Heart right ventricle (tissue), 16 donors: ENCODE measurements around the gene GGT6. TPM values are rescaled to one million over a fixed set of nuclear protein-coding genes. Genes with fewer than 3 reads are reported as not detected.

Experiments
- ATAC-seq, 8 donors: fragments of 200-7000 bp; cut with Tn5 transposase; one replicate each; pipeline ENCODE4 v1.9.1; 2020; ENCODE audit warnings: mild to moderate bottlenecking in 8 of 8, moderate library complexity in 8 of 8, moderate number of reproducible peaks in 1 of 8
- DNase-seq, 2 donors: peaks; one replicate each; pipeline ENCODE4 v3.0.0-alpha.2; 2020
- H3K27ac ChIP-seq, 10 donors: fragments of 200-600 bp; sonication (generic) in 2 of 10; one replicate each; pipeline versions ENCODE4 v1.5.0 to v1.8.0; 2020 to 2022; ENCODE audit warnings: mild to moderate bottlenecking in 3 of 10
- H3K27me3 ChIP-seq, 7 donors: fragments of 200-600 bp; one replicate each; pipeline ENCODE4 v1.8.0; 2021 to 2022; ENCODE audit warnings: mild to moderate bottlenecking in 2 of 7
- H3K36me3 ChIP-seq, 9 donors: fragments of 200-600 bp; sonication (generic) in 1 of 9; one replicate each; pipeline versions ENCODE4 v1.5.0 to v1.8.0; 2020 to 2022; ENCODE audit warnings: mild to moderate bottlenecking in 2 of 9
- H3K4me1 ChIP-seq, 9 donors: fragments of 200-600 bp; sonication (generic) in 1 of 9; one replicate each; pipeline versions ENCODE4 v1.5.0 to v1.8.0; 2020 to 2022; ENCODE audit warnings: mild to moderate bottlenecking in 4 of 9
- H3K4me3 ChIP-seq, 10 donors: fragments of 200-600 bp; sonication (generic) in 2 of 10; one replicate each; pipeline versions ENCODE4 v1.5.0 to v1.8.0; 2020 to 2022; ENCODE audit warnings: mild to moderate bottlenecking in 7 of 10, moderate library complexity in 2 of 10
- H3K9me3 ChIP-seq, 11 donors: fragments of 200-600 bp in 10 of 11; sonication (generic) in 2 of 11; one replicate each; pipeline versions ENCODE4 v1.5.0 to v1.8.0; 2013 to 2022; ENCODE audit warnings: mild to moderate bottlenecking in 2 of 11, control low read depth in 1 of 11, moderate library complexity in 1 of 11
- WGBS, 2 donors: extraction: QIAGEN DNeasy Blood & Tissue Kit; methylation state at CpG; one replicate each; pipeline ENCODE4 v1.1.7; 2013; ENCODE audit warnings: inconsistent platforms in 1 of 2; 5-methylcytosine and 5-hydroxymethylcytosine counted together
- intact Hi-C, 10 donors: fragments of 100-400 bp; cut with DNase I; formaldehyde crosslinking; loops; one replicate each; pipeline versions ENCODE4 v1.11.1 to v1.14.2; 2022
- polyA plus RNA-seq, 2 donors: library from polyadenylated mRNA; stranded (reverse); fragments of 200-250 nt; gene quantifications; one replicate each; pipeline ENCODE4 v1.2.3, GENCODE V29; 2013
- total RNA-seq, 10 donors: library from RNA; stranded (reverse); fragmentation: NEBNext Ultra II Directional in 3 of 10; extraction: Animal tissue kit (Norgen Biotek cat#: 25700) in 3 of 10; gene quantifications; one replicate each; pipeline versions ENCODE4 v1.2.1 to v1.2.4, GENCODE V29; 2021 to 2023
- TF ChIP-seq, protein P1 (sequence below), 9 donors: fragments of 200-600 bp; sonication (generic) in 2 of 9; IDR thresholded peaks; one replicate each; pipeline versions ENCODE4 v1.5.0 to v1.8.0; 2021 to 2022; ENCODE audit warnings: antibody characterized with exemption in 9 of 9, mild to moderate bottlenecking in 5 of 9, moderate library complexity in 1 of 9
- donor health status: Arrhythmogenic right ventricular cardiomyopathy.
- donor health status: ischemic (EF 13 %, LVEDD 7.1; RV severe dilation, severe dysfunction).
- donor health status: healthy with polysubstance abuse.
- donor health status: DM: no; HTN: yes; CAD: no.
- donor health status: DM: no; HTN: no; CAD: no.
- donor health status: ischemic (EF 25% LVEDD 6.9; RV normal size, moderate dysfunction).
- donor health status: ischemic (EF 25% LVEDD 5.7; RV mildly dilated, moderate dysfunction).
- donor health status: healthy.
- donor health status: DM: yes; HTN: yes; CAD: no.
- donor health status: Ischemic cardiomyopathy.
- donor health status: ischemic (EF 35%, LVEDD 5.7; RV mildly dilated, moderate dysfunction).
- donor health status: nonischemic (EF 11% LVEDD 7.7; RV severe dilation, severe dysfunction).
- donor health status: DM: yes; HTN: yes; CAD: no.
- donor health status: PGD.
- donor health status: ischemic (EF 29% LVEDD 5.4; RV normal size, mild dysfunction).
- donor health status: nonischemic (EF 23%, LVEDD 6.1; RV moderate dilation, normal function).

Gene GGT6
- total and polyA plus RNA-seq, 12 donors = 0.03 to 0.19 (median 0.12) TPM; not detected in 6

DNA sequence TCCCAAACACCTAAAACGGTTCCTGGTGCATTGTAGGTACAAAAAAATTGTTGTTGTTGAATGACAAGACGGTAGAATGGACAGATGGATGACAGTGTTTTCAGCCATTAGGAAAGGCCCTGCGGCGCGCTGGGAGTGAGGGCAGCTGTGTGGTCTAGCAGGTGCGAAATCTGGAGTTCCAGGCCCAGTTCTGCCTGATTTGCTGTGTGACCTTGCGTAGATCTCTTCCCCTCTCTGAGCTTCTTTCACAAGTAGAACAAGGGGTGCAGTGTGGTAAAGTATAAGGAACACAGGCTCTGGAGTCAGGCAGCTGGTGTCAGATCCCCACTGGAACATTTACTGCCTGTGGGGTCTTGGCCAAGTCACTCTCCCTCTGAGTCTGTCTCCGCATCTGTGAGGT, 36.4 kb downstream of the GGT6 start:
- 84 to 98% methylated on average over 8 of the region's 8 CpGs for WGBS, 2 donors
- Histone ChIP-seq H3K27ac (peak overlapping the region in 3 of 10 donors; percentile 9 to 96 (median 84)), H3K4me1 (peaks cover 13 to 75% (median 46%) of the 10 kb centered on the region in 9 donors), H3K9me3 (no peaks in the 10 kb centered on the region), H3K27me3 (no peaks in the 10 kb centered on the region), H3K4me3 (no peak overlapping the region), H3K36me3 (peaks cover 0 to 8% (median 0%) of the 10 kb centered on the region in 9 donors)
- TF ChIP-seq, protein P1, sequence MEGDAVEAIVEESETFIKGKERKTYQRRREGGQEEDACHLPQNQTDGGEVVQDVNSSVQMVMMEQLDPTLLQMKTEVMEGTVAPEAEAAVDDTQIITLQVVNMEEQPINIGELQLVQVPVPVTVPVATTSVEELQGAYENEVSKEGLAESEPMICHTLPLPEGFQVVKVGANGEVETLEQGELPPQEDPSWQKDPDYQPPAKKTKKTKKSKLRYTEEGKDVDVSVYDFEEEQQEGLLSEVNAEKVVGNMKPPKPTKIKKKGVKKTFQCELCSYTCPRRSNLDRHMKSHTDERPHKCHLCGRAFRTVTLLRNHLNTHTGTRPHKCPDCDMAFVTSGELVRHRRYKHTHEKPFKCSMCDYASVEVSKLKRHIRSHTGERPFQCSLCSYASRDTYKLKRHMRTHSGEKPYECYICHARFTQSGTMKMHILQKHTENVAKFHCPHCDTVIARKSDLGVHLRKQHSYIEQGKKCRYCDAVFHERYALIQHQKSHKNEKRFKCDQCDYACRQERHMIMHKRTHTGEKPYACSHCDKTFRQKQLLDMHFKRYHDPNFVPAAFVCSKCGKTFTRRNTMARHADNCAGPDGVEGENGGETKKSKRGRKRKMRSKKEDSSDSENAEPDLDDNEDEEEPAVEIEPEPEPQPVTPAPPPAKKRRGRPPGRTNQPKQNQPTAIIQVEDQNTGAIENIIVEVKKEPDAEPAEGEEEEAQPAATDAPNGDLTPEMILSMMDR (IDR thresholded peaks at IDR 0.05) = no peak
- DNase-seq (no peak), ATAC-seq (no peak)
- intact Hi-C loops = no loop called here

- Histone ChIP-seq H3K9me3 (peaks cover 0 to 2% (median 0%) of the 10 kb centered on the region in 11 donors), H3K27me3 (no peaks in the 10 kb centered on the region), H3K4me3 (no peak overlapping the region), H3K36me3 (peaks cover 0 to 8% (median 0%) of the 10 kb centered on the region in 9 donors), H3K4me1 (peaks cover 14 to 70% (median 47%) of the 10 kb centered on the region in 9 donors), H3K27ac (peak overlapping the region; percentile 7 to 96 (median 86))
- WGBS, 2 donors = 69 to 72% methylated on average over 6 of the region's 6 CpGs
- TF ChIP-seq, protein P1 (IDR thresholded peaks at IDR 0.05) = no peak
- intact Hi-C loops = loop anchor here in 1 of 10 donors (1.0 kb wide), 1 partner anchor 12 kb away; no protein-coding TSS in a partner anchor
- peak; percentile 24 to 75 (median 57) for ATAC-seq
- DNase-seq = peak in 1 of 2 donors; percentile 63
Observed at GRCh38 chr17:4522661-4523060, 37.7 kb downstream of the GGT6 start.

DNA sequence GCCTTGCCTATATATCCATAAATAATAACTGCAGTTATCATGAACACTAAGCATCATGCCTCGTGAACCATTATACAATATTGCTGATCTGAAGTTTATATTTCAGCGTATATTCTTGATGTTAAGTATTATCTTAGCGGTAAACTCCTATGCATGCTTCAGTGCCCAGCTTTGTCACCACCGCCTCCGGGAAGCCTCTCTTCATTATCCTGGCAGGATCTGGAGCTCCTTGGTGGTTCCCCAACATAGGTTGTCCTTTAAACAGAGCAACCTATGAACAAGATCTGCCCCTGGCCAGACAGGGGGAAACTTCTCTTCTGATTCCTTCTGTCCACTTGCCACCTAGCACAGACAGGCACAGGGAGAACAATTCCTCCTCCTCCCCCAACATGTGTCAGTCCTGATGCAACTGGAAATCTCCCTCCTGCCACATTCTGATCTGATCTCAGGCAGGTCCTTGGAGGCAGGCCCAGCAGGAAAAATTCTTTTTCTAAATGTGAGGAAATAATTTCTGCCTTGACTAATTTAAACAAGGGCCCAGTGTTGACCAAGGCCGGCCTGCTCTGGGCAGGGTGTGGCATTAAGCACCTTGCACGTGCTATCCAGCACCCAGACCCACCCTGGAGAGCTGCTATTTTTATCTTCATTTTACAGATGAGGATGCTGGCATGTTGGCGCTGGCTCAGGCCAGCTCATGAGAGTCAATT, 39.3 kb downstream of the GGT6 start:
- TF ChIP-seq, protein P1 (IDR thresholded peaks at IDR 0.05) = no peak
- ATAC-seq (peak in 6 of 8 donors; percentile 32 to 59 (median 52)), DNase-seq (no peak)
- peaks cover 0 to 8% (median 0%) of the 10 kb centered on the region in 9 donors for H3K36me3 ChIP-seq
- intact Hi-C loops = no loop called here
- no peak overlapping the region for H3K4me3 ChIP-seq
- H3K27me3 ChIP-seq = no peaks in the 10 kb centered on the region
- WGBS, 2 donors = 74 to 75% methylated on average over 8 of the region's 8 CpGs
- peaks cover 0 to 3% (median 0%) of the 10 kb centered on the region in 11 donors for H3K9me3 ChIP-seq
- H3K27ac ChIP-seq = peak overlapping the region; percentile 40 to 96 (median 86)
- H3K4me1 ChIP-seq = peaks cover 14 to 58% (median 44%) of the 10 kb centered on the region in 9 donors

GRCh38 chr17:4520060-4520893, 40.1 kb downstream of the GGT6 start:
- intact Hi-C loops = no loop called here
- no peak for ATAC-seq

More at GRCh38 chr17:4520060-4520893, 40.1 kb downstream of the GGT6 start:
- no peak for DNase-seq
- Histone ChIP-seq H3K27ac (peak overlapping the region; percentile 78 to 96 (median 90)), H3K4me3 (no peak overlapping the region), H3K27me3 (no peaks in the 10 kb centered on the region), H3K36me3 (peaks cover 0 to 3% (median 0%) of the 10 kb centered on the region in 9 donors), H3K9me3 (peaks cover 0 to 3% (median 0%) of the 10 kb centered on the region in 11 donors), H3K4me1 (peaks cover 14 to 58% (median 44%) of the 10 kb centered on the region in 9 donors)
- TF ChIP-seq, protein P1 (IDR thresholded peaks at IDR 0.05) = no peak
- 76 to 84% methylated on average over 19 of the region's 19 CpGs for WGBS, 2 donors
